SHP77 treated with DMSO at 0.1 percent for 48 hours (cell line): Measurements from ENCODE around the gene GCDH.
A peak's percentile ranks its signal among the peaks of the same experiment; 100 is the strongest.
"Not testable (repeated sequence)": the region's sequence is repeated elsewhere in the genome, so short reads cannot be mapped to it uniquely, and the experiment has no call there.

ENCODE experiments used
- DNase-seq: peaks from one replicate; lab custom pipeline; 2025; lab: John Stamatoyannopoulos, UW

The GCDH gene

GRCh38 chr19:12907166-12907565, 16.2 kb downstream of the GCDH start:
- DNase-seq = no peak

GRCh38 chr19:12912571-12912970, 21.6 kb downstream of the GCDH start:
- peak; percentile 45 for DNase-seq

- DNase-seq = peak; percentile 80
Measured at GRCh38 chr19:12913011-12913561, 22.1 kb downstream of the GCDH start.

DNA sequence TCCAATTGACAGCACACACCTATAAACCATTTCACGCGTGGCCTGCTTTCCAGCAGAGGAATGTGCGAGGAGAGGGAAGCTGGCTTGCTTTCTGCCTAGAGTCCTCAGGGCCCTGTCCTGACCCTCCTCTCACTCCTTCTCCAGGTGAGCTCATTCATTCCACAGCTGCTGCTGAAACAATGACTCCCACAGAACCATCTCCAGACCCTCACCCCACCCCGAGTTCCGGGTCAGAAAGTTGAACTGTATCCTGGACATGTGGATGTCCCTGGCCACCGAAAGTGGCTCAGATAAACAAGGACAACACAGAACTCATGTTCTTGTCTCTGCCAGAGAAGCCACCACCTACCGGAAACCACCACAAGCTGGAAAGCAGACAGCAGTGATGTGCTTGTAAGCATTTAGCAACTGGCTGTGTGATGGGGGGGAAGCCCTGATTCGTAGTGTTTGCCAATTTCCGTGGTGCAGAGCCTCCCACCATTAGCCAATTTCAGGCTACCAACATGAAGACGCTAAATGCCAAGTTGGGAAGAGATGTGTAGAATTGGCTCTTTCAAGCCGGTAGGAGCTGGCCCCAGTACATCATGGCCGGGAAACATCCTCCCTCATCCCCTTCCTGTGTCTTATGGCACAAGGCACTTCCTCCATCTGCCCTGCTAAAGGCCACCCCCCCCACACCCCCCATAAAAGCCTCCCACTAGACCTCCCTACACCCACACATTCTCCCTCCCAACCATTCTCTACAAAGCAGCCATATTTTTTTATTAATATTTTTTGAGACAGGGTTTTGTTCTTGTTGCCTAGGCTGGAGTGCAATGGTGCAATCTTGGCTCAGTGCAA, 23.1 kb downstream of the GCDH start:
- no peak for DNase-seq

GRCh38 chr19:12915860-12916259, 24.9 kb downstream of the GCDH start:
- not testable (repeated sequence) for DNase-seq

- DNase-seq = no peak
Measured at GRCh38 chr19:12918253-12918652, 27.3 kb downstream of the GCDH start.

- no peak for DNase-seq
Measured at GRCh38 chr19:12921047-12921446, 30.1 kb downstream of the GCDH start.

DNA sequence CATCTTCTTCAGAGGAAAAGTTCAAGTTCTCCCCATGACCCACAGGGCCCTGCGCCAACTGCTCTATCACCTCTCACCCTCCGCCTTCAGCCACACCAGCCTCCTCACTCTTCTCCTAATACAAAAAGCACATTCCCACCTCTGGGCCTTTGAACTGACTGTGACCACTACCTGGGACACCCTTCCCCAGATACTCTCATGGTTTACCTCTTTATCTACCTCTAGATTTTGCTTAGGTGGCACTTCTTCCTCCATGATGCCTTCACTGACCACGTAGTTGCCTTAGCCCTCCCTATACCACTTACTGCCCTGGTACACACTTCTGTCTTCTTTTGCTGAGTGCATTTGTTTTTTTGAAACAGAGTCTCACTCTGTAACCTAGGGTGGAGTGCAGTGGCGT, 32.0 kb downstream of the GCDH start:
- DNase-seq = no peak

- no peak for DNase-seq
Measured at GRCh38 chr19:12924621-12925310, 33.8 kb downstream of the GCDH start.

DNA sequence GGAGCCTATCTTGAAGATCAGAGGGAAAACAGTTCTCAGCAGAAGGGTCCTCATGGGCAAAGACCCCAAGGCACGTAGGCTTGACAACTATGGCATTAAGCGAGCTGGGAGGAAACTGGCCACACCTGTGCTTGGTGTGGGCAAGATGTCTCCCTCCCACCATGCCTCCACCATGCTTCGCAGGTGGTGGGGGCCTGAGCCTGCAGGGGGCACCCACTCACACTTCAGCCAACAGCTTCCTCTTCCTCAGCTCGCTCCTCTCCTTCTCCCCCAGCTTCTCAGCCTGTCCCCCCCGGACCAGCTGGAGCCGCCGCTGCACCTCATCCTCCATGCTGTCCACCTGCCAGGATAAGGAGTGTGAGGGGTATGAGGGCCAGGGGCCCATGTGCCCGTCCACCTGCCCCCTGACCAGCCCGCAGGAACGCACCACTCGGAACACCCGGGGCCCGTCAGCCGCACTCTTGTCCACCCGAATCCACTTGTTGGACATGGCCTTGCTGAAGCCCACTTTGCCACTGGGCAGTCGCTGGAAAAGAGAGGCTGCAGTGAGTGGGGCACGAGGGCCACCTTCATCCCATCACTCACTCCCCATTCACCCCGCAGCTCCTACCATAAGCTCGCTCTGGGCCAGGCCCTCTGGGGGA, 39.2 kb downstream of the GCDH start:
- no peak for DNase-seq

GRCh38 chr19:12932392-12933286, 41.7 kb downstream of the GCDH start:
- DNase-seq = no peak

DNA sequence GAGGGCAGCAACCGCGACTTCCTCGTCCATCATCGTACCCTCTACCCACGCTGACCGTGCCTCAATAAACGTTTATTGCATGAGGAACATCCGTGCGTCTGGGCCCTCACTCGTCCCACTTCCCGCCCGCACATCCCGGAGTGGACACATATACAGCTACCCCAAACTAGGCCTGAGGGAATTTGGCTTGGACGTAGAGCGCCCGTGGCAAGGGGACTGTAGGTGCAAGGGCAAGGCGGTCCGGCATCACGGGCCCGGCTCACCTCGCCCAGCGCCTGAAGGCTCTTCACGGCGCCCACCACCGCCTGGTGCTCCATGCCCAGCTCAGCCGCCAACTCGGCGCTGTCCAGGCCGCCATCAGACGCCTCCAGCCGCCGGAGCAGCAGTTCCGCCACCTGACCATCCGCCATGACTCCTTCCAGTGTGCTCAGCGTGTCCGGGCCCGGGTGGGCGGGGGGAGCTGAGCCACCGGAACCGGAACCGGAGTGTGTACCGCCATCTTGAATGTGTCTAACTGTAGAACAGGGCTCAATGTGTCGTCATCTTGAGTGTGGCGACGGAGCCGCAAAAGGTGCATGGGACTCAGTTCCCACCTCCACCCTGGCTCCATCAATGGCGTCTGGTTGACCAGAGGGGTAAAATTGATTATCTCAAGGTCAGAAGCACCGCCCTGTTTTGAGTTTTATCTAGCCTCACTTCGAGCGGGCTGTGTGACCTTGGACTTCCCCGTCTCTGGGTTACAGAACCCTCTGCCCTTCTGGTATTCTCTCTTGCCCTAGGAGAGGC, 42.5 kb downstream of the GCDH start, which contains the start of gene FARSA:
FARSA (minus strand) TSS at position 425 of the 786 bp plus-strand sequence; CDS start at position 410, 15 bp downstream.
- DNase-seq = peak; percentile 75

- no peak for DNase-seq
Measured at GRCh38 chr19:12935071-12935470, 44.1 kb downstream of the GCDH start.

- no peak for DNase-seq
Measured at GRCh38 chr19:12936582-12936981, 45.6 kb downstream of the GCDH start.

- no peak for DNase-seq
Measured at GRCh38 chr19:12937093-12937926, 46.4 kb downstream of the GCDH start.

DNA sequence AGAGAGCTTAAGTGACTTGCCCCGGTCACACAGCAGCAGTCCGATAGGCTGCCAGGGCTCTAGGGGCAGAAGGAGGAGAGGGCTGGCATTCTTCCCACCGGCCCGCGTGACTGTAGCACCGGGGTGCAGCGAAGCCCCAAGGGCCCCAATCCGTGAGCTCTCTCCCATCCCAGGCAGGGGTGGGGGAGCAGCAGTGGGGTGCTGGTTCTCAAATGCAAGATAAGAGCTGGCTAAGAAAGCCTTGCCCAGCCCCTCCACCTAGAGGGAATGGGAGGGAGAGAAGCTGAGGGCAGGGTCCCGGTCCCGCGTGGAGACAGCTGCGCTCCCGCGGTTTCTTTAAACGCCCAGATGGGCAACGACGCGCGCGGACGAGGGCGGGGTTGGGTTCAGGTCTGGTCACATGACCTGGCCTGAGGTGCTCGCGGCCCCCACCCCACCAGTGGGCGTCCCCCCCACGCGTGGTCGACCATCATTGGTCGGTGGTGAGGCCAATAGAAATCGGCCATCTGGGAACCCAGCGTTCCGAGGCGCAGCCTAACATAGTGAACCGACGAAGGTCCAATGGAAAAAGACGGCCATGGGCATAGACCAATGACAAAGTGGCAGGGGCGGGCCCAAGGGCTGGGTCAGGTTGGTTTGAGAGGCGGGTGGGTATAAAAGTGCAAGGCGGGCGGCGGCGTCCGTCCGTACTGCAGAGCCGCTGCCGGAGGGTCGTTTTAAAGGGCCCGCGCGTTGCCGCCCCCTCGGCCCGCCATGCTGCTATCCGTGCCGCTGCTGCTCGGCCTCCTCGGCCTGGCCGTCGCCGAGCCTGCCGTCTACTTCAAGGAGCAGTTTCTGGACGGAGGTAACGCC, 47.2 kb downstream of the GCDH start, which contains the start of gene CALR:
CALR (plus strand) TSS at position 683 of the 852 bp plus-strand sequence; CDS start at position 754, 71 bp downstream.
- DNase-seq = peak; percentile 96

- no peak for DNase-seq
Measured at GRCh38 chr19:12938779-12939601, 48.0 kb downstream of the GCDH start.

- DNase-seq = no peak
Measured at GRCh38 chr19:12939975-12940423, 49.0 kb downstream of the GCDH start.
